ENCODE data around the gene OSBPL10. TPM values are rescaled to one million over a fixed set of nuclear protein-coding genes. Genes with fewer than 3 reads are reported as not detected.

Gene OSBPL10
- total and polyA plus RNA-seq, 2 experiments from 2014 or later, result 2.2 to 7.7 TPM

GRCh38 chr3:31798840-31799239 is 182.2 kb downstream of the OSBPL10 start:
- no peaks in the 10 kb centered on the region for H3K9me3 ChIP-seq (ENCODE audit: low read depth)
- no peaks in the 10 kb centered on the region for H3K36me3 ChIP-seq
- no peaks in the 10 kb centered on the region for H3K27me3 ChIP-seq
- TF ChIP-seq CTCF (IDR thresholded peaks at IDR 0.05; ENCODE audit: low read depth, low read length), result no peak
- H3K4me1 ChIP-seq (ENCODE audit: low read depth), result peaks cover under 1% of the 10 kb centered on the region
- H3K4me3 ChIP-seq, result no peak overlapping the region
- DNase-seq (ENCODE audit: low read depth in 1 of 2, low spot score in 1 of 2), result no peak
- no peak overlapping the region for H3K27ac ChIP-seq

GRCh38 chr3:31793821-31794220 is 187.2 kb downstream of the OSBPL10 start:
- DNase-seq (ENCODE audit: low read depth in 1 of 2, low spot score in 1 of 2), result no peak
- TF ChIP-seq CTCF (IDR thresholded peaks at IDR 0.05; ENCODE audit: low read depth, low read length), result no peak
- no peaks in the 10 kb centered on the region for H3K36me3 ChIP-seq
- H3K27me3 ChIP-seq, result no peaks in the 10 kb centered on the region
- H3K4me3 ChIP-seq, result no peak overlapping the region
- H3K27ac ChIP-seq, result no peak overlapping the region
- H3K4me1 ChIP-seq (ENCODE audit: low read depth), result peaks cover 8% of the 10 kb centered on the region
- no peaks in the 10 kb centered on the region for H3K9me3 ChIP-seq (ENCODE audit: low read depth)

- no peaks in the 10 kb centered on the region for H3K27me3 ChIP-seq
- no peak for DNase-seq (ENCODE audit: low read depth in 1 of 2, low spot score in 1 of 2)
- peaks cover 8% of the 10 kb centered on the region for H3K4me1 ChIP-seq (ENCODE audit: low read depth)
- H3K27ac ChIP-seq, result no peak overlapping the region
- no peaks in the 10 kb centered on the region for H3K9me3 ChIP-seq (ENCODE audit: low read depth)
- H3K4me3 ChIP-seq, result no peak overlapping the region
- H3K36me3 ChIP-seq, result no peaks in the 10 kb centered on the region
- no peak for TF ChIP-seq CTCF (IDR thresholded peaks at IDR 0.05; ENCODE audit: low read depth, low read length)
Measured at GRCh38 chr3:31791090-31791430, 190.0 kb downstream of the OSBPL10 start.

GRCh38 chr3:31790193-31791089 is 190.6 kb downstream of the OSBPL10 start:
- H3K27ac ChIP-seq, result no peak overlapping the region
- H3K4me1 ChIP-seq (ENCODE audit: low read depth), result peaks cover 8% of the 10 kb centered on the region
- no peak for DNase-seq (ENCODE audit: low read depth in 1 of 2, low spot score in 1 of 2)
- TF ChIP-seq CTCF (IDR thresholded peaks at IDR 0.05; ENCODE audit: low read depth, low read length), result no peak
- no peak overlapping the region for H3K4me3 ChIP-seq
- no peaks in the 10 kb centered on the region for H3K36me3 ChIP-seq
- H3K9me3 ChIP-seq (ENCODE audit: low read depth), result no peaks in the 10 kb centered on the region
- no peaks in the 10 kb centered on the region for H3K27me3 ChIP-seq

GRCh38 chr3:31789429-31789828 is 191.6 kb downstream of the OSBPL10 start:
- H3K36me3 ChIP-seq, result no peaks in the 10 kb centered on the region
- H3K9me3 ChIP-seq (ENCODE audit: low read depth), result no peaks in the 10 kb centered on the region
- peaks cover 8% of the 10 kb centered on the region for H3K4me1 ChIP-seq (ENCODE audit: low read depth)
- TF ChIP-seq CTCF (IDR thresholded peaks at IDR 0.05; ENCODE audit: low read depth, low read length), result no peak
- H3K27ac ChIP-seq, result no peak overlapping the region
- DNase-seq (ENCODE audit: low read depth in 1 of 2, low spot score in 1 of 2), result no peak
- no peaks in the 10 kb centered on the region for H3K27me3 ChIP-seq
- no peak overlapping the region for H3K4me3 ChIP-seq

All from cardiac muscle cell (in vitro differentiated cells and primary cell).